ENCODE measurements around the gene PRKD2.
A peak's percentile ranks its signal among the peaks of the same experiment; 100 is the strongest.

The PRKD2 gene

GRCh38 chr19:46674416-46675178, 42.3 kb downstream of the PRKD2 start:
- no peaks in the 10 kb centered on the region for H3K27me3 ChIP-seq
- no peak overlapping the region for H3K27ac ChIP-seq
- H3K4me1 ChIP-seq (ENCODE audit: control insufficient read depth in 1 of 2, insufficient read depth in 1 of 2, low read depth in 1 of 2, low read length in 1 of 2): no peaks in the 10 kb centered on the region
- H3K36me3 ChIP-seq: peaks cover 77% of the 10 kb centered on the region
- no peaks in the 10 kb centered on the region for H3K9me3 ChIP-seq
- TF ChIP-seq CTCF (IDR thresholded peaks at IDR 0.05): no peak
- no peak overlapping the region for H3K4me3 ChIP-seq (ENCODE audit: low read depth in 1 of 2, low read length in 1 of 2)

GRCh38 chr19:46670813-46671212, 46.1 kb downstream of the PRKD2 start:
- H3K4me3 ChIP-seq (ENCODE audit: low read depth in 1 of 2, low read length in 1 of 2): no peak overlapping the region
- peaks cover 39% of the 10 kb centered on the region for H3K36me3 ChIP-seq
- no peaks in the 10 kb centered on the region for H3K4me1 ChIP-seq (ENCODE audit: control insufficient read depth in 1 of 2, insufficient read depth in 1 of 2, low read depth in 1 of 2, low read length in 1 of 2)
- H3K27me3 ChIP-seq: no peaks in the 10 kb centered on the region
- H3K27ac ChIP-seq: no peak overlapping the region
- no peaks in the 10 kb centered on the region for H3K9me3 ChIP-seq
- no peak for TF ChIP-seq CTCF (IDR thresholded peaks at IDR 0.05)

GRCh38 chr19:46668662-46669061, 48.3 kb downstream of the PRKD2 start:
- Histone ChIP-seq H3K36me3 (peaks cover 18% of the 10 kb centered on the region), H3K4me3 (ENCODE audit: low read depth in 1 of 2, low read length in 1 of 2) (no peak overlapping the region), H3K4me1 (ENCODE audit: control insufficient read depth in 1 of 2, insufficient read depth in 1 of 2, low read depth in 1 of 2, low read length in 1 of 2) (no peaks in the 10 kb centered on the region), H3K27ac (no peak overlapping the region), H3K9me3 (no peaks in the 10 kb centered on the region), H3K27me3 (peaks cover 10% of the 10 kb centered on the region)
- TF ChIP-seq CTCF (IDR thresholded peaks at IDR 0.05): no peak

- Histone ChIP-seq H3K4me3 (ENCODE audit: low read depth in 1 of 2, low read length in 1 of 2) (no peak overlapping the region), H3K9me3 (no peaks in the 10 kb centered on the region), H3K27me3 (peaks cover 40% of the 10 kb centered on the region), H3K4me1 (ENCODE audit: control insufficient read depth in 1 of 2, insufficient read depth in 1 of 2, low read depth in 1 of 2, low read length in 1 of 2) (peaks cover 12 to 22% of the 10 kb centered on the region in 2 experiments), H3K27ac (no peak overlapping the region), H3K36me3 (no peaks in the 10 kb centered on the region)
- TF ChIP-seq CTCF (IDR thresholded peaks at IDR 0.05): no peak
These were observed 51.8 kb downstream of the PRKD2 start for GRCh38 chr19:46665072-46665471.

GRCh38 chr19:46661735-46662592, 55.0 kb downstream of the PRKD2 start:
- peak; percentile 33 for TF ChIP-seq CTCF (IDR thresholded peaks at IDR 0.05)
- H3K27ac ChIP-seq: peak overlapping the region; percentile 62
- peaks cover 69% of the 10 kb centered on the region for H3K27me3 ChIP-seq
- H3K4me1 ChIP-seq (ENCODE audit: control insufficient read depth in 1 of 2, insufficient read depth in 1 of 2, low read depth in 1 of 2, low read length in 1 of 2): peaks cover 19 to 31% of the 10 kb centered on the region in 2 experiments
- H3K9me3 ChIP-seq: no peaks in the 10 kb centered on the region
- no peaks in the 10 kb centered on the region for H3K36me3 ChIP-seq
- peak overlapping the region; percentile 41 to 72 for H3K4me3 ChIP-seq (ENCODE audit: low read depth in 1 of 2, low read length in 1 of 2)

Measured in neutrophil (primary cell).